Measurements from ENCODE around the gene BCAS4.
"Not testable (repeated sequence)": the region's sequence is repeated elsewhere in the genome, so short reads cannot be mapped to it uniquely, and the experiment has no call there.

DNA sequence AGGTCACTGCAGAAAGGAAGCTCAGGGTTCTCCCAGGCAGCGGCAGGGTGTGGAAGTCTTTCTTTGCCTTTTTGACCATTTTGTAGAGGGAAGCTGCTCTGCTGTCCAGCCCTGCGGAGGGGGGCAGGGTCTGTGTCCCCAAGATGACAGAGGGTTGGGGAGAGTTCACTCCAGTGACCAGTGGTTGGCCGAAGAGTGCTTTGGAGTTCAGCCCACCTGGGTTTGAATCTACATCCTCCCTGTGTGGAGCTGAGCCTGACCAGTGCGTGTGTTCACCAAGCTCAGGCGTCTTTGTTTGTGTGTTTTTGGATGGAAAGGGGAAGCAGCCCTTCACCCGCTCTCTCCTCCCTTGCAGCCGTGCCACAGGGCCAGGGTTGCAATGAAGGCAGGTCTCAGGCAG, 25.9 kb upstream of the BCAS4 start:
- TF ChIP-seq, protein P1, sequence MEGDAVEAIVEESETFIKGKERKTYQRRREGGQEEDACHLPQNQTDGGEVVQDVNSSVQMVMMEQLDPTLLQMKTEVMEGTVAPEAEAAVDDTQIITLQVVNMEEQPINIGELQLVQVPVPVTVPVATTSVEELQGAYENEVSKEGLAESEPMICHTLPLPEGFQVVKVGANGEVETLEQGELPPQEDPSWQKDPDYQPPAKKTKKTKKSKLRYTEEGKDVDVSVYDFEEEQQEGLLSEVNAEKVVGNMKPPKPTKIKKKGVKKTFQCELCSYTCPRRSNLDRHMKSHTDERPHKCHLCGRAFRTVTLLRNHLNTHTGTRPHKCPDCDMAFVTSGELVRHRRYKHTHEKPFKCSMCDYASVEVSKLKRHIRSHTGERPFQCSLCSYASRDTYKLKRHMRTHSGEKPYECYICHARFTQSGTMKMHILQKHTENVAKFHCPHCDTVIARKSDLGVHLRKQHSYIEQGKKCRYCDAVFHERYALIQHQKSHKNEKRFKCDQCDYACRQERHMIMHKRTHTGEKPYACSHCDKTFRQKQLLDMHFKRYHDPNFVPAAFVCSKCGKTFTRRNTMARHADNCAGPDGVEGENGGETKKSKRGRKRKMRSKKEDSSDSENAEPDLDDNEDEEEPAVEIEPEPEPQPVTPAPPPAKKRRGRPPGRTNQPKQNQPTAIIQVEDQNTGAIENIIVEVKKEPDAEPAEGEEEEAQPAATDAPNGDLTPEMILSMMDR (IDR thresholded peaks at IDR 0.05) = not testable (repeated sequence)
- TF ChIP-seq POLR2A (IDR thresholded peaks at IDR 0.05) = not testable (repeated sequence)
